Nephron progenitor cell (in vitro differentiated cells): ENCODE results near the gene CAT.

Experiments
- DNase-seq: peaks from one replicate; pipeline ENCODE4 v3.0.0; 2021
- H3K27ac Mint-ChIP-seq: 2 replicates; pipeline ENCODE4 v1.8.0; 2021; ENCODE audit warnings: mild to moderate bottlenecking, moderate library complexity, mixed read lengths
- H3K27me3 Mint-ChIP-seq: 2 replicates; pipeline ENCODE4 v1.8.0; 2021; ENCODE audit warnings: mild to moderate bottlenecking, low read depth, mixed read lengths; ENCODE audit not compliant: poor library complexity
- H3K36me3 Mint-ChIP-seq: 2 replicates; pipeline ENCODE4 v1.8.0; 2021; ENCODE audit warnings: low read depth, mixed read lengths
- H3K4me1 Mint-ChIP-seq: 2 replicates; pipeline ENCODE4 v1.8.0; 2021; ENCODE audit warnings: mixed read lengths
- H3K4me3 Mint-ChIP-seq: 2 replicates; pipeline ENCODE4 v1.8.0; 2021; ENCODE audit warnings: mild to moderate bottlenecking, moderate library complexity, mixed read lengths
- H3K9me3 Mint-ChIP-seq: 2 replicates; pipeline ENCODE4 v1.8.0; 2021; ENCODE audit warnings: mild to moderate bottlenecking, moderate library complexity, mixed read lengths
- TF ChIP-seq, protein P1 (sequence below): fragments of 200-600 bp; sonication (generic); IDR thresholded peaks from 2 replicates; pipeline ENCODE4 v1.5.0; 2021; ENCODE audit warnings: antibody characterized with exemption

The CAT gene

DNA sequence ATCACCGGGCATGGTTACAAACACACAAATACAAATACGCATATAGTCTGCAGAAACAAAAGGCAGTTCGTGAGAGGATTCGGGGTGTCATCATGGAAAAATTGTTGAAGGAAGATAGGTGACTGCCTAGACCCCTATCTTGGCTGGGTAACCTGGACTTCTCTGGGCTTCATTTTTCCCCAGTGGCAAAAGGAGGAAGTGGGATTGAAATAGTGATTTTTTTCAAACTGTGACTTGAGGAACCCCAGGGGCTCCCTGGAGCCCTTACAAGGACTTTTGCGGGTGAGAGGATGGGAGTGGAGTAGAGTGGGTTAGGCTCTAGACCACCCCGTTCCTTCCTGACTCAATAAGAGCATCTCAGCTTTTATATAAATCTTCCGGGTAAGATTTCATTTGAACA is 75.9 kb downstream of the CAT start:
- Mint-ChIP-seq H3K27ac (no peak overlapping the region), H3K4me3 (no peak overlapping the region), H3K4me1 (peaks cover 27% of the 10 kb centered on the region), H3K27me3 (peaks cover 8% of the 10 kb centered on the region), H3K9me3 (no peaks in the 10 kb centered on the region), H3K36me3 (no peaks in the 10 kb centered on the region)
- DNase-seq, result no peak
- TF ChIP-seq, protein P1, sequence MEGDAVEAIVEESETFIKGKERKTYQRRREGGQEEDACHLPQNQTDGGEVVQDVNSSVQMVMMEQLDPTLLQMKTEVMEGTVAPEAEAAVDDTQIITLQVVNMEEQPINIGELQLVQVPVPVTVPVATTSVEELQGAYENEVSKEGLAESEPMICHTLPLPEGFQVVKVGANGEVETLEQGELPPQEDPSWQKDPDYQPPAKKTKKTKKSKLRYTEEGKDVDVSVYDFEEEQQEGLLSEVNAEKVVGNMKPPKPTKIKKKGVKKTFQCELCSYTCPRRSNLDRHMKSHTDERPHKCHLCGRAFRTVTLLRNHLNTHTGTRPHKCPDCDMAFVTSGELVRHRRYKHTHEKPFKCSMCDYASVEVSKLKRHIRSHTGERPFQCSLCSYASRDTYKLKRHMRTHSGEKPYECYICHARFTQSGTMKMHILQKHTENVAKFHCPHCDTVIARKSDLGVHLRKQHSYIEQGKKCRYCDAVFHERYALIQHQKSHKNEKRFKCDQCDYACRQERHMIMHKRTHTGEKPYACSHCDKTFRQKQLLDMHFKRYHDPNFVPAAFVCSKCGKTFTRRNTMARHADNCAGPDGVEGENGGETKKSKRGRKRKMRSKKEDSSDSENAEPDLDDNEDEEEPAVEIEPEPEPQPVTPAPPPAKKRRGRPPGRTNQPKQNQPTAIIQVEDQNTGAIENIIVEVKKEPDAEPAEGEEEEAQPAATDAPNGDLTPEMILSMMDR, result no peak

DNA sequence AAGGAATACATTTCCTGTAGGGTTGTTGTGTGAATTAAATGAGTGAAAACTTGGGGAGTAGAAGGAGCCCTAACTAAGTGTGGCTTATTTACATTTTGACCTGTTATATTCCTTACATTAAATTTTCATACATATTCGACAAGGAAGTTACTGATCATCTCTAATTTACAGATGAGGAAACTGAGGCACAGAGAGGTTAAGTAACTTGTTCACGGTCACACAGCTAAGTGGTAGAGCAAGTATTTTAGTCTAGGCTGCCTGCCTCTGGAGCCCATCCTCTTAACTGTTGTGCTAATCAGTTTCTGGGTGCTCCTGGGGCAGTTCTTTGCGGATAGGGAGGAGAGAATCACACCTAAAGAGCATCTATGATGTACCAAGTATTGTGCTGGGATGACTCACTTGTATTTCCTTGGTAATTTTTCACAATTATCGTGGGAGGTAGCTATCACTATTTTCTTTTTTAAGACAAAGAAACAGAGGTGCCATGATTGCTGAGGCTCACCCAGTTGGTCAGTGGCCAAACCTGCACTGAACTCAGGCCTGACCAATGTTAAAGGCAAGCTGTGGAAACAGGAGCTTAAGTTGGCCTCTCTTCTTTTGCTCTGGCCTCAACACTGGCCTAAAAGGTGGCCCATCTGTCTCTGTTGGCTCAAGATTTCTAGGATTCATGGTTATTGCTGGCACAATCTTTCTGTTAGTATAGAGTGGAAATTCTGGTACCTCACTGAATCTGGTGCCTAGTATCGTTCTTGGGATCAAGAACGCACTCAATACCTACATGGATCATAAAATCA is 77.7 kb downstream of the CAT start:
- Mint-ChIP-seq H3K4me3 (no peak overlapping the region), H3K27ac (no peak overlapping the region), H3K4me1 (peaks cover 18% of the 10 kb centered on the region), H3K27me3 (peaks cover 8% of the 10 kb centered on the region), H3K9me3 (no peaks in the 10 kb centered on the region), H3K36me3 (no peaks in the 10 kb centered on the region)
- TF ChIP-seq, protein P1, result no peak
- DNase-seq, result no peak

DNA sequence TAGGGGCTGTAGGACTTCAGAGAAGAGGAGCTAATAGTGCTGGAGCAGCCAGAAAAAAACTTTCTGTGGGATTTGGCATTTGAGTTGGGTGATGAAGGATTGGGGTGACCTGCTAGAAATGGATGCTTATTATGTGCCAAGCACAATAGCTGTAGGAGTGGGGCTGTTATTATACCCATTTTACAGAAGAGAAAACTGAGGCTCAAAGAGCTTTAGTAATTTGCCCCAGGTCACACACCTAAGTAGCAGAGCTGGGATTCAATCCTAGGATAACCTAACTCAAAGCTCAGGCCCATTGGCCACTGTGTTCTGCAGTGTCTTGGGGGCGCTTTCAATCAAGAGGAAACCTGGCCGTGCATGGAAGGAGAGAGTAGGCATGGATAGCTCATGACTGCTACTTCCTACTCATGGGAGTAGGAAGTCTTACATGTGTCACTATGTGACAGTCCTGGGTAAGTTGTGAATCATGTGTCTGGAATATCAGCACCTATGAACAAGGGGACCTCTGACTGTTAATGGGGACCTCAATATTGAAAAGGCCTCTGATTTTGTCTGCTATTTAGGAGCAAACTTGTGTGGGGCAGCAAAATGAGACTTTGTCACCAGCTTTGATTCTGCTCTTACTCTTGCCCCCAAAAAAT is 81.0 kb downstream of the CAT start:
- H3K36me3 Mint-ChIP-seq, result no peaks in the 10 kb centered on the region
- H3K27me3 Mint-ChIP-seq, result peaks cover 12% of the 10 kb centered on the region
- TF ChIP-seq, protein P1, result no peak
- H3K4me1 Mint-ChIP-seq, result no peaks in the 10 kb centered on the region
- no peak overlapping the region for H3K4me3 Mint-ChIP-seq
- DNase-seq, result no peak
- H3K9me3 Mint-ChIP-seq, result no peaks in the 10 kb centered on the region
- H3K27ac Mint-ChIP-seq, result no peak overlapping the region

DNA sequence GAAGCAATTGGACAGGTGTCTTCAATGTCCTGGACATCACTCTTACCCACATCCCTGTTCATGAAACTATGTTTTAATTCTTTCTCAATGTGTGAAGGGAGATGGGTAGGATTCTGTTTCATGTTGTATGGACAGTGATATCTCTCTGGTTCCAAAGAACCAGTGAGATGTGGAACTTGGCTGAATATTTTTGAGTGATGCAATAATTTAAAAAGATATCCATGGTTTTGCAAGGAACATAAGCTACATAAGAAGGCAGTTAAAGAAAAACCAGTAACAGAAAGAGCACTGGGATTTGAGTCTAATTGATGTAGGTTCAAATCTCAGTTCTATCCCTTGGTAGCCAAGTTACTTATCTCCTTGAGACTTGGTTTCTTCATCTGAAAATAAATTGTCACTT is 82.5 kb downstream of the CAT start:
- Mint-ChIP-seq H3K4me1 (no peaks in the 10 kb centered on the region), H3K9me3 (no peaks in the 10 kb centered on the region), H3K27ac (no peak overlapping the region), H3K4me3 (no peak overlapping the region), H3K36me3 (no peaks in the 10 kb centered on the region), H3K27me3 (peaks cover 12% of the 10 kb centered on the region)
- DNase-seq, result no peak
- TF ChIP-seq, protein P1, result no peak
